Activated naive CD4-positive, alpha-beta T cell treated with anti-CD3 and anti-CD28 coated beads, Interleukin-2, amount 50 U/mL, for 72 hours (primary cell): ENCODE measurements around the gene USP35. TPM values are rescaled to one million over a fixed set of nuclear protein-coding genes. Genes with fewer than 3 reads are reported as not detected.
A peak's percentile ranks its signal among the peaks of the same experiment; 100 is the strongest.
"Not testable (repeated sequence)": the region's sequence is repeated elsewhere in the genome, so short reads cannot be mapped to it uniquely, and the experiment has no call there.

ENCODE experiments used
- ATAC-seq, 2 donors: fragments of 150-1000 bp; cut with Tn5 transposase; 2 replicates each; pipeline ENCODE4 v1.10.0; 2021; ENCODE audit warnings: mild to moderate bottlenecking in 2 of 2, moderate library complexity in 2 of 2
- DNase-seq, 2 donors: peaks; one replicate each; pipeline ENCODE4 v3.0.0; 2021 to 2022; ENCODE audit warnings: low spot score in 2 of 2
- H3K27ac Mint-ChIP-seq, 2 donors: one replicate each; pipeline ENCODE4 v1.8.0; 2022; ENCODE audit warnings: mild to moderate bottlenecking in 2 of 2, mixed read lengths in 2 of 2
- H3K36me3 Mint-ChIP-seq, 2 donors: one replicate each; pipeline ENCODE4 v1.8.0; 2022; ENCODE audit warnings: mixed read lengths in 2 of 2
- H3K9me3 Mint-ChIP-seq, 2 donors: one replicate each; pipeline ENCODE4 v1.8.0; 2022; ENCODE audit warnings: mixed read lengths in 2 of 2
- total RNA-seq, 2 donors: library from RNA; stranded (reverse); gene quantifications; one replicate each; pipeline ENCODE4 v1.2.3, GENCODE V29; 2022

USP35 gene
- total RNA-seq, 2 donors from 2014 or later = 16.3 to 21.8 TPM

- DNase-seq (no peak), ATAC-seq (no peak)
- peak overlapping the region in 1 of 2 donors; percentile 52 for H3K27ac Mint-ChIP-seq
- no peaks in the 10 kb centered on the region for H3K36me3 Mint-ChIP-seq
- no peaks in the 10 kb centered on the region for H3K9me3 Mint-ChIP-seq
These were observed 26.8 kb upstream of the USP35 start for GRCh38 chr11:78161962-78162371.

GRCh38 chr11:78163828-78164227, 24.9 kb upstream of the USP35 start:
- ATAC-seq = no peak
- H3K27ac Mint-ChIP-seq = no peak overlapping the region

GRCh38 chr11:78164471-78164870, 24.2 kb upstream of the USP35 start:
- ATAC-seq = no peak
- no peaks in the 10 kb centered on the region for H3K36me3 Mint-ChIP-seq
- no peak overlapping the region for H3K27ac Mint-ChIP-seq
- no peaks in the 10 kb centered on the region for H3K9me3 Mint-ChIP-seq
- no peak for DNase-seq

More at GRCh38 chr11:78163828-78164227, 24.9 kb upstream of the USP35 start:
- DNase-seq = no peak
- no peaks in the 10 kb centered on the region for H3K36me3 Mint-ChIP-seq
- no peaks in the 10 kb centered on the region for H3K9me3 Mint-ChIP-seq

GRCh38 chr11:78166855-78167469, 21.8 kb upstream of the USP35 start:
- ATAC-seq = no peak
- peak overlapping the region in 1 of 2 donors; percentile 54 for H3K27ac Mint-ChIP-seq
- H3K9me3 Mint-ChIP-seq = no peaks in the 10 kb centered on the region
- no peak for DNase-seq
- H3K36me3 Mint-ChIP-seq = no peaks in the 10 kb centered on the region

- DNase-seq (no peak), ATAC-seq (no peak)
- Mint-ChIP-seq H3K9me3 (no peaks in the 10 kb centered on the region), H3K36me3 (peaks cover 4 to 5% of the 10 kb centered on the region in 2 donors), H3K27ac (peak overlapping the region in 1 of 2 donors; percentile 34)
These were observed 19.9 kb upstream of the USP35 start for GRCh38 chr11:78168539-78169477.

GRCh38 chr11:78170413-78170812, 18.3 kb upstream of the USP35 start:
- DNase-seq (no peak), ATAC-seq (no peak)
- H3K27ac Mint-ChIP-seq = peak overlapping the region in 1 of 2 donors; percentile 16
- no peaks in the 10 kb centered on the region for H3K9me3 Mint-ChIP-seq
- peaks cover 9 to 11% of the 10 kb centered on the region in 2 donors for H3K36me3 Mint-ChIP-seq

GRCh38 chr11:78170874-78171549, 17.7 kb upstream of the USP35 start:
- ATAC-seq (no peak), DNase-seq (no peak)
- peaks cover 0 to under 1% of the 10 kb centered on the region in 2 donors for H3K9me3 Mint-ChIP-seq
- H3K36me3 Mint-ChIP-seq = peaks cover 9 to 12% of the 10 kb centered on the region in 2 donors
- H3K27ac Mint-ChIP-seq = peak overlapping the region in 1 of 2 donors; percentile 16

GRCh38 chr11:78171951-78172350, 16.8 kb upstream of the USP35 start:
- DNase-seq (no peak), ATAC-seq (peak in 1 of 2 donors; percentile 18)
- Mint-ChIP-seq H3K36me3 (peaks cover 9 to 22% of the 10 kb centered on the region in 2 donors), H3K27ac (no peak overlapping the region), H3K9me3 (peaks cover 0 to 5% of the 10 kb centered on the region in 2 donors)

GRCh38 chr11:78175862-78176261, 12.9 kb upstream of the USP35 start:
- peaks cover 9 to 31% of the 10 kb centered on the region in 2 donors for H3K36me3 Mint-ChIP-seq
- not testable (repeated sequence) for H3K9me3 Mint-ChIP-seq, ATAC-seq, DNase-seq, H3K27ac Mint-ChIP-seq

- ATAC-seq (no peak), DNase-seq (no peak)
- Mint-ChIP-seq H3K36me3 (peaks cover 9 to 38% of the 10 kb centered on the region in 2 donors), H3K27ac (no peak overlapping the region), H3K9me3 (peaks cover 0 to 13% of the 10 kb centered on the region in 2 donors)
These were observed 12.0 kb upstream of the USP35 start for GRCh38 chr11:78176605-78177141.

- DNase-seq (no peak), ATAC-seq (no peak)
- H3K36me3 Mint-ChIP-seq = peaks cover 9 to 38% of the 10 kb centered on the region in 2 donors
- H3K27ac Mint-ChIP-seq = peak overlapping the region in 1 of 2 donors; percentile 63
- H3K9me3 Mint-ChIP-seq = peaks cover 0 to 13% of the 10 kb centered on the region in 2 donors
These were observed 11.5 kb upstream of the USP35 start for GRCh38 chr11:78177216-78177615.

GRCh38 chr11:78179459-78180071, 9.2 kb upstream of the USP35 start:
- H3K9me3 Mint-ChIP-seq = peaks cover 0 to 13% of the 10 kb centered on the region in 2 donors
- H3K27ac Mint-ChIP-seq = peak overlapping the region; percentile 41 to 62
- ATAC-seq = peak in 1 of 2 donors; percentile 34
- DNase-seq = no peak
- peaks cover 6 to 40% of the 10 kb centered on the region in 2 donors for H3K36me3 Mint-ChIP-seq

- Mint-ChIP-seq H3K27ac (no peak overlapping the region), H3K36me3 (peaks cover 6 to 40% of the 10 kb centered on the region in 2 donors), H3K9me3 (peaks cover 0 to 13% of the 10 kb centered on the region in 2 donors)
- peak in 1 of 2 donors; percentile 45 for ATAC-seq
- DNase-seq = no peak
These were observed 8.0 kb upstream of the USP35 start for GRCh38 chr11:78180751-78181150.

GRCh38 chr11:78181185-78181584, 7.5 kb upstream of the USP35 start:
- peaks cover 6 to 37% of the 10 kb centered on the region in 2 donors for H3K36me3 Mint-ChIP-seq
- H3K9me3 Mint-ChIP-seq = peaks cover 0 to 11% of the 10 kb centered on the region in 2 donors
- no peak for ATAC-seq
- no peak for DNase-seq
- H3K27ac Mint-ChIP-seq = no peak overlapping the region

GRCh38 chr11:78187366-78188285, 1.1 kb upstream of the USP35 start:
- H3K36me3 Mint-ChIP-seq = peaks cover 28 to 32% of the 10 kb centered on the region in 2 donors
- ATAC-seq = peak; percentile 78 to 82
- H3K27ac Mint-ChIP-seq = peak overlapping the region; percentile 97 to 99
- H3K9me3 Mint-ChIP-seq = no peaks in the 10 kb centered on the region
- DNase-seq = peak; percentile 76 to 90
